Coronary artery (tissue), 2 donors: ENCODE measurements around the gene IGFN1.

Source experiments
- DNase-seq: peaks from one replicate; pipeline ENCODE4 v3.0.0-alpha.2; 2017; ENCODE audit warnings: low spot score
- H3K27ac ChIP-seq, 2 donors: fragments of 200-600 bp; sonication (generic); one replicate each; pipeline ENCODE4 v1.5.1; 2016 to 2019
- H3K4me3 ChIP-seq: fragments of 200-600 bp; sonication (generic); 2 replicates; pipeline ENCODE4 v1.5.1; 2016; ENCODE audit warnings: mild to moderate bottlenecking, moderate library complexity
- CTCF ChIP-seq: fragments of 200-600 bp; sonication (generic); IDR thresholded peaks from one replicate; pipeline ENCODE4 v1.5.1; 2019; ENCODE audit warnings: antibody characterized with exemption

Gene IGFN1

GRCh38 chr1:201277441-201277840 is 86.8 kb downstream of the IGFN1 start:
- no peak for DNase-seq
- no peak overlapping the region for H3K4me3 ChIP-seq
- no peak for TF ChIP-seq CTCF
- no peak overlapping the region for H3K27ac ChIP-seq
